ENCODE results near the gene GFPT2.
A peak's percentile ranks its signal among the peaks of the same experiment; 100 is the strongest.

Gene GFPT2

DNA sequence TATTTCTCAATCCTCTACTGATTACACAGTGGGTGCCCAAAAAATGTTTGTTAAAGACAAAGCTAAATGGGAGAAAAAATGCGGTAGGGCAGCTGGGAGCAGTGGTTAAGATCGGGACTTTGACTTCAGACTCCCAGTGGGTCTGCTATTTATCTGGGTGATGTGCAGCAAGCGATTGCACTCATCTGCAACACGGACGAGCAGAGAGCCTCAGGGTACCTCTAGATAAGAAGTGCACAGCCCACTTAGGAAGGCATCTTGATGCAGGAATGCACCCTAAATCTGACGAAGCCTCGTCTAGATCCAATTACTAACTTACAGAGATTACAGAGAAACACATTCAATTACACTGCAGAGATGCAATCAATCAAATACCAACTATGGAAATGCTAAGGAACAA, 65.3 kb downstream of the GFPT2 start:
- DNase-seq (ENCODE audit: low spot score) (no peak), FAIRE-seq (no peak)

GRCh38 chr5:180287404-180287803, 65.7 kb downstream of the GFPT2 start:
- FAIRE-seq (no peak), DNase-seq (ENCODE audit: low spot score) (no peak)

DNA sequence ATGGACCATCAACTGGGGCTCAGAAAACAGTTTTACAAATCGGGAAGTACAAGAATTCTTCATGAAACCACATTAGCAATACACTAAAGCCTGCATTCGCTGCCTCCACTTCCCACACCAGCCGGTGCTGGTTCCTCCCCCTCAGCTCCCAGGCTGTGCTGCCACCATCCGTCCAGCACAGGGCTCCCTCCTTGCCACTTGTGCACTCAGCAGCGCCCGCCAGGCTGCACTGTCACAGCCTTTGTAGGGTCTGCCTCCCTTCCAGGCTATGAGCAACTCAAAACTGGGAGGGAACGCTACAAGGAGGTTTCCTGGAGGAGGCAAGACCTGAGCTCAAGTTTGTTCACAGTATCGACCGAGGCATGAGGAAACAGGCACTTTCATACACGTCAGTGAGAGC, 69.0 kb downstream of the GFPT2 start:
- DNase-seq (ENCODE audit: low spot score) = no peak
- no peak for FAIRE-seq

DNA sequence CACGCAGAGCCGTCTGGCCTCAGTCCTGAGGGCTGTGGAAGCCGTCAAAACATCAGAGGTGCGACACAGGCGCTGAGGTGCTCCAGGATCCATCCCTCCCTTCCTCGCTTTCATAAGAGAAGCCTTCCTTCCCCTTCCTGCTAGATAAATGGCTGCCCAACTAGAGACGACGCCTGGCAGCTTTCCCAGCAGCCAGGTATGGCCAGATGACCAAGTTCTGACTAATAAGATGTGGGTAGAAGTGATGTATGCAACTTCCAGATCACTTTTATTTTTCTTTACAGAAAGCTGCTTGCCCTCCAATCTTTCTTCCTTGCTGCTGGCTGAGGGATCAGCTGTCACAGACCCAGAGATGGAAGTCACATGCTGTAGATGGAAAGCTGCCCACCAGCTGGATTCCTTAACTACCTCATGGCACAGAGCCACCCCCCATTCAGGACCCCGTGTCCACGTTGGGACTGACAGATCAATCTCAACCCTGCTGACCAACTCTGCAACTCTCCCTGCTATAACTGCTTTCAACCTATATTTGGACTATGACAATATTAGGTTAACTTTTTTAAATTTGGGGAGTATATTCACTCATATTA, 70.0 kb downstream of the GFPT2 start:
- no peak for DNase-seq (ENCODE audit: low spot score)
- FAIRE-seq = no peak

DNA sequence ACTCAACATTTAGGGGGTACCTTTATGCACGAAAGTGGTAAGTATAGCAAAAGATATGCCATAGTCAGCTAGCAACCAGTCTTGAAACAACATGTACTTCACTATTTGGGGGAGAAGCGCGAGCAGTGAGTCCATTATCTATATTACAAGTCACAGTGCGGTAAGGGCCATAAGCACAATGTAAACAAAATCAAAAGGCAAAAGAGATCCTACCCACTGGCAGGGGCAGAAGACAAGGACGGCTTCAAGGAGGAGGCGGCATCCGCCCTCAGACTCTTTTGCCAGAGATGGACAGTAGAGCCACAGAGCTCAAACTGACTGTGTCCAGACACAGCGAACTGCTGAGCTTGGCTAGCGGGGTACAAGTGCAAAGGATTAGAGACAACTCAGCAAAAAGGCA, 70.9 kb downstream of the GFPT2 start:
- no peak for DNase-seq (ENCODE audit: low spot score)
- no peak for FAIRE-seq

- FAIRE-seq (no peak), DNase-seq (ENCODE audit: low spot score) (no peak)
These were observed 71.4 kb downstream of the GFPT2 start for GRCh38 chr5:180281706-180282105.

GRCh38 chr5:180274695-180275094, 78.4 kb downstream of the GFPT2 start:
- DNase-seq (ENCODE audit: low spot score) = no peak
- FAIRE-seq = no peak

DNA sequence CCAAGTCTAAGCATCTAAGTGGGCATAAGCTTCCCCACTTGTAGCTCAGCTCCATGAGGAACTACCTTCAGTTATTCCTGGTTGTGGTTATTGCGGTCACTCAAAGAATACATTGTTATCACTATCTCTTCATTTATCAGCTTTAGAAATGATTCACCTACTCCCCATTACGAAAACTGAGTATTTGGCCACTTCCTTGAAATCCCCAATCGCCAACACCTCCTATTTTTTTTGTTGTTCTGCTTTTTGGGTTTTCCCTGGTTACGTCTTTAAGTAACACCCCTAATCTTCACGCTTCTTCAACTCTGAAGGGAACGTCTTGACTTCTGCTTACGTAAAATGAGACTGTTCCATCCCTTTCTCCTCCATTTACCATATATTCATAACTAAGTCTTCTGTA, 81.9 kb downstream of the GFPT2 start:
- FAIRE-seq = no peak
- DNase-seq (ENCODE audit: low spot score) = no peak

- FAIRE-seq = peak; percentile 63
- DNase-seq (ENCODE audit: low spot score) = peak; percentile 37
These were observed 93.9 kb downstream of the GFPT2 start for GRCh38 chr5:180259260-180259611.

DNA sequence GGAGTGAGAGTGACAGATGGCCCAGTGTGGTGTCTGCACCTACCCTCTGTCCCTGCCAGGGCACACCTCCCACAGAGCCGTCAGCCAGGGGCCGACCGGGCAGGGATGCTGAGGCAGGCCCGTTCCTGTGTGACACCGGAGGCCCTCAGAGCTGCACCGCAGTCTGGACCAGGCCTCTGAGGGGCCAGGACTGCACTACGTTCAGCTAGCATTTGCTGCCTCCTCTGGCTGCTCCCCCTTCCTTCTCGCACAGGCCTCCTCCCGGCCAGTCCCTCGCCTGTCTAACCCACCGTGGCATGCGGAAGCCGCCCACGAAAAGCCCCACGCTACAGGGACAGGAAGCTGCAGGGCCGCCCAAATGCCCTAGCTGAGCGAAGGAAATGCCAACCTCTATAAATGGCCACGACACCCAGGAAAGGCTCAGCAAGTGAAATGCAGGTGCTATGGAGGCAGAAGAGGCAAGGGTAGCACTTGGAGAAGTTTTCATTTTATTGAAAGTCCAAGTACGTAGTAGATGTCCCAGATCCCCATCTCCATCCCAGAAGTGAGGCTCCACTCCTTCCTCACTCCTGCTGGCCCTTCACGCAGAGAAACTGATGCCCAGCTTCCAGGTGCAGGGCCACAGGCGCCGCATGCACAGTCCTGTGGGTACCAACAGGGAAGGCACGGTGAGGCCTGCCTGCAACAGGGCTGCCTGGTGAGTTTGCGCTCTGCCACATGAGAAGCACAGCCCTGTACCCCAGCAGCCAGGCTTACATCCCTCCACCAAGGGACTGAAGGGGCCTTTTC, 99.9 kb downstream of the GFPT2 start:
- DNase-seq (ENCODE audit: low spot score) = no peak
- FAIRE-seq = no peak

GRCh38 chr5:180251887-180252286, 101.2 kb downstream of the GFPT2 start:
- DNase-seq (ENCODE audit: low spot score) (no peak), FAIRE-seq (no peak)

- DNase-seq (ENCODE audit: low spot score) (no peak), FAIRE-seq (no peak)
These were observed 102.0 kb downstream of the GFPT2 start for GRCh38 chr5:180251141-180251540.
